ENCODE results near the gene KIF19.

GRCh38 chr17:74307984-74308773, 17.8 kb upstream of the KIF19 start:
- TF ChIP-seq CTCF (IDR thresholded peaks at IDR 0.05; ENCODE audit: insufficient read depth, low read length), result no peak
- TF ChIP-seq POLR2AphosphoS5 (IDR thresholded peaks at IDR 0.05; ENCODE audit: low read depth), result no peak
- no peak for TF ChIP-seq SPI1 (IDR thresholded peaks at IDR 0.05; ENCODE audit: borderline replicate concordance, low read depth)
- TF ChIP-seq GABPA (IDR thresholded peaks at IDR 0.05; ENCODE audit: low read depth), result no peak
- no peak for TF ChIP-seq REST (IDR thresholded peaks at IDR 0.05; ENCODE audit: insufficient replicate concordance, low read depth)
